GM18907 (cell line): ENCODE data around the gene MAMLD1.

ENCODE experiments used
- ATAC-seq: cut with Tn5 transposase; IDR thresholded peaks from one replicate; pipeline ENCODE4 v1.9.1; 2021; ENCODE audit warnings: mild to moderate bottlenecking, moderate library complexity; ENCODE audit not compliant: unreplicated experiment

Gene MAMLD1

DNA sequence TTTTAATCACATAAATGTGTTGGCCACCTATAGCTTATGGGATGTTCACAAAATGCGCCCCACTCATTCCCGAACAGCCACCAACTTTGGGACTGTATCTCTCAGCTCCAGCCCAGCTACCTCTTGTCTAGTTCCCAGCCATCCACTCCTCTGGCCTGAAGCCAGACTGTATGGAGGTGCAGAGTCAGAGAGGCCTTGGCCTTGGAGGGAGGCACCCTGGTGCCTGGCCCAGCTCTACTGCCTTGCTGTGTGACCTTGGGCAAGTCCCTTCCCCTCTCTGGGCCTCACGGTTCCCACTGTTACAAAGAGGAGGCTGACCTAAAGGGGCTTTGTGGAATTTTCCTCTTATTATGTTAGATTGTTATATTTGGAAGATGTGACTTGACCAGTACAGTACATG is 13.9 kb downstream of the MAMLD1 start:
- no peak for ATAC-seq

DNA sequence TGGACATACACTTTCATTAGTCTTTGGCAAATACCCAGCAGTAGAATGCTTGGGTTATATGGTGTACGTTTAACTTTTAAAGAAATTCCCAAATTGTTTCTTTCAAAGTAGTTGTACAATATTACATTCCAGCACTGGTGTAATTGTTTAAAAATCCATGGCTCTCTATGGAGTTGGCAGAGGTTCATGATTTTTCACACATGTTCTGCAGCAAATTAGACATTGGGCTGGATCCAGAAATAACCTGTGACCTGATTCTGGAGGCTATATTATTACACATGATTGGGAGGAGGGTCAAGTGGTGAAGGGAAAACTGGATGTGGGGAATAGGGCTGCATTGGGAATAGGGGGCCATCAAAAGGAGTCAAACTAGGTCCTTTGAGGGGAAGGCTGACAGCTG is 41.9 kb downstream of the MAMLD1 start:
- no peak for ATAC-seq

- no peak for ATAC-seq
Measured at GRCh38 chrX:150405576-150405975, 42.5 kb downstream of the MAMLD1 start.

DNA sequence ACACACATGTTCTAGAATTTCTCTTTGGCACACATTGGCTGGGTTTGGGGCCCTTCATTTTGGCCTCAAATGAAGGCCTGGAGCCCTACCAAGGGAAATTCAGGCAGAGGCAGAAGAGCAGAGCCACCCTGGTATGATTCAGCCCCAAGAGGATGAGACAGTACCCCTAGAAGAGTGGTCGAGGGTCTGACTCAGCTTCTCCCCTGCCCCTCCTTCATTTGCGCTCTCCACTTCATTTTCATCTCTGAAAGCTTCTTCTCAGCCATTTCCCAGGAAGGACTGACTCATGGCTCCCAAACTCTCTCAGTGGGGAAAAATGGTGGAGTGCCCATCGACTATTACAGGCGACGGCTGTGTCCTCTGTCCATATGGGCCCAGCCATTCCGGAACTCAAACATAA is 43.5 kb downstream of the MAMLD1 start:
- ATAC-seq: no peak

DNA sequence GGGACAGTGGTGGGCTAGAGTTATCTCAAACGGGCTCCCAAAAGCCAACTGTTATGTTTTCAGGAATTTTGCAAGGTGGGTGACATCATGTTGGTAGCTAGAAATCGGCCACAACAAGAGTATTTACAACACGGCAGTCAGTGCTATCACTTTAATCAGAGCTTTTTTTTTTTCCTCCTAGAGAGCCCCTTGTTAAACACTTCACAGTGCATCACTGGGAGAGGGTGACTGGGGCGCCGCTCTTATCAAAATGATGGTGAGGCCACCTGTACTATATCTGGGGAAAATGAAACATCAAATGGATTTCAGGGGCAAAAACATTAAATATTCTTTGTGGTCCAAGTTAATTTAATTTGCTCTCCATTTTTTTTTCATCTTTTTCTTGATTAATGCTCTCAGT is 44.9 kb downstream of the MAMLD1 start:
- no peak for ATAC-seq

DNA sequence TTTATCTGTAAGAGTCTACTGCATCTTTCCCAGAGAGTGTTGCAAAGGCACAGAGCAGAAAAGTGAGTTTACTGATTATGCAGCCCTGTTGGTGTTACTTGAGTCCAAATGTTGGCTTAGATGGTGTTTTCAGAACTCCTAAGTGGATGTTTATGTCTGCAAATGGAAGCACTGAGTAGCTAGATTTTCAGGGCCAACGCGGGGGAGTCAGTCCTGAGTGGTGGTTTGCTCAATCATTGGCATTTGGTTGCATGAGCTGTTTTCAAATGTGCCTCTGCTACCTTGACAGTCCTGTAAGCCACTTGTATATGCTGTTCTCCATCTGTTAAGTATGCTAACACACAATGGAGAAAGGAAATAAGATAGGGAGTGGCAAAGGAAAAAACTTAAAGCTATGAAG is 45.4 kb downstream of the MAMLD1 start:
- ATAC-seq: no peak

DNA sequence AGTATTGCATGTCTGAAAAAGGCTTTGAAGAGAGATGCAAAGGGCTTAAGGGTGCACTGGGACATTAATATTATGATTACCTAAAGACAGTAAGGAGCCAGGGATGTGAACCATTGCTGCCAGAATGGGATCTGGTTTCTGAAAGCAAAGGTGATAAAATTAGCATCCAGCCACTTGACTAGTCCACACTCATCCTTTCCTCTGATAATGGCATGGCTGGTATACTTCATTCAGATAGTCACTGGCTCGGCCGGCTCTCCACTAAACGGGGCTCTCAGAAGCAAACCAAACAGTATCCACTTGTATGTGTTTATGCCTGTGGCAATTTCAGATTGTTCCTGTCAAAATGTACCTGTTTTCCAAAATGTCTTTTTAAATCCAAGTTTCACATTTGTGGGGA is 46.4 kb downstream of the MAMLD1 start:
- no peak for ATAC-seq

DNA sequence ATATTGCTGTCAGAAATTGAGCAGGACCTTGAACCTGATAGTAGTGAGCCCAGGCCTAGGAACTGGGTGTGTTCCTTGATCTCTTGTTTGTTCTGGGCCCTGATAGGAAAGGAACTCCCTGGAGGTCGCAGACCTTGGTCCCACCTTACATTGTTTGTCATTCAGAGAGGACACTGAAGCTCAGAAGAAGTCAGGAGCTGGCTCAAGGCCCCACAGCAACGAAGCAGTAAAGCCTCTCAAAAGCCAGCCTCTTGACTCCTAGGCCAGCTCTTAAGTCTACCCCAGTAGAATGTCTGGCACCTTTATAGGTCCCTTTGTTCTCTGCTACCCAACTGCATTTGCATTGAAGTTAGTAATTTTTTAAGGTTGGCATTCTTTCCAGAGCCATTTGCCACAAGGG is 46.8 kb downstream of the MAMLD1 start:
- no peak for ATAC-seq

- ATAC-seq: no peak
Measured at GRCh38 chrX:150410513-150410912, 47.4 kb downstream of the MAMLD1 start.

- ATAC-seq: no peak
Measured at GRCh38 chrX:150411656-150412055, 48.5 kb downstream of the MAMLD1 start.

DNA sequence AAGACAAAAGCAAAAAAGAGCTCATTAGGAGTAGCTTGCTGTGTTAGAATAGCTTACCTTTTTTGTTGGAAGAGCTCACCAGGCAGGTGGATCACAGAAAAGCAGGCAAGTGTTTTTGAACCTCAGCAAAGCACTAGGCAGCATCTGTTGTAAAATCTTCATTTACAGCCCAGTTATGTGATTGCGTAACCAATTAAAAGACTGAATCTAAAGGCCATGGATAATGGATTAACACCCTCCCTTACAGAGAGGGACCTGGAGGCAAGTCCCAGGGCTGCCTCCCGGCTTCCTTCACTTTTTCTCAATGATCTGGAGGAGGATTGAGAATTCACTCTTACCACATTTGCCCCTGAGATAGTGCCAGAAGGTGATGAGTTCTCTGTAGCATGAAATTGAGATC is 51.1 kb downstream of the MAMLD1 start:
- no peak for ATAC-seq

DNA sequence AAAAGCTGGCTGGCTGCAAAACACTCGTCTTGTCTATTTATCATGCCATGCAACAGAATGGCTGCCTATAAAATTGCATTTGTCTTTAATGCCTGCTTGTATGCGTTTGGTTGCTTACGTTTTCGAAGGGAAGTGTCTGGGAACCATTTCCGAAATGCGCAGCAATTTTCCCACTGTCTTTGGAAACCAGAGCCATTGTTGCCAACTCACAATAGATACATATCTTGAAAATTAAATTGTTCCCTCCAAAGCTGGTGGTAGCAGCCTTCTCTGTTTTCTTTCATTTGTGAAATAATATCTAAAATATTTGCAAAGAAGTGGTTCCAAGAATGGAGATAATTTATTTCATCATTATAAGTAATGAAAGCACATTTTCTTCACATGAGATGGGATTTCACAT is 53.4 kb downstream of the MAMLD1 start:
- ATAC-seq: no peak

- ATAC-seq: no peak
Measured at GRCh38 chrX:150421816-150422215, 58.7 kb downstream of the MAMLD1 start.

DNA sequence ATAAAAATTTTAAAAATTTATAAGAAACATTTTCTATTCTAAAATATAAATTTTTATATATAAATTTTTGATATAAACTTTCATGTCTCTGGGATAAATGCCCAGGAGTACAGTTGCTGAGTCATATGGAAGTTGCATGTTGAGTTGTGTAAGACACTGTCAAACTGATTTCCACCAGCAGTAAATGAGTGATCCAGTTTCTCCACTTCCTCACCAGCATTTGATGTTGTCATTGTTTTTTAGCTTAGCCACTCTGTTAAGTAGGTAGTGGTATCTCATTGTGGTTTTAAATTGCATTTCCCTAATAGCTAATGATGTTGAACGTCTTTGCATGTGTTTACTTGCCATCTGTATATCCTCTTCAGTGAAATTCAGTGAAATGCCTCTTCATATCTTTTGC is 66.5 kb downstream of the MAMLD1 start:
- ATAC-seq: no peak

- no peak for ATAC-seq
Measured at GRCh38 chrX:150436195-150436594, 73.1 kb downstream of the MAMLD1 start.

DNA sequence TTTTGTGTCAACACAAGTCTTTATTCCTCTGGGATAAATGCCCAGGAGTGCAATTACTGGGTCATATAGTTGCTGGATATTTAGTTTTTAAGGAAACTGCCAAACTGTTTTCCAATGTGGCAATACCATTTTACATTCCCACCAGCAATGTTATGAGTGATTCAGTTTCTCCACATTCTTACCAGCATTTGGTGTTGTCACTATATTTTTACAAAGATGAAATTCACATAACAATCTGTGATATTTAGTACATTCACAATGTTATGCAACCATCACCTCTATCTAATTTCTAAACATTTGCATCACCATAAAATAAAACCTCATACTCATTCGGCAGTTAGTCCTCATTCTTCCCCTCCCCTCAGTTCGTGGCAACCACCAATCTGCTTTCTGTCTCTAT is 75.0 kb downstream of the MAMLD1 start:
- ATAC-seq: no peak

DNA sequence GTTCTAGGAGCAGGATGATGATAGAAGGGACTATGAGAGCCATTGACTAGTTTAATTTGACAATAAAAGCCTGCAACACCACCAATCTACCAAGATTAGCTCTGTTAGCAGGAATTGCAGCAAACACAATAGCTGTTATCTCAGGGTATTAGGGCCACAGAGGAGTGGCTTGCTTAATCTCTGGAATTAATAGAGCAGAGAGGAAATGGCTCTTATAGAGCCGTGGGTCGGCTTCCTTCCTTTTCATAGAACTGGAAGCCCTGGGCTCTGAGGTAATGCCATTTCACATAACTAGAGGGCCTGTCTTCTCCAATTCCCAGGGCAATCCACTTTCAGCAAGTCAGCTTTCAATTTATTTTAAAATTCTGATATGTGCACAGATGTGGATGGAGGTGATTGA is 83.0 kb downstream of the MAMLD1 start:
- no peak for ATAC-seq

GRCh38 chrX:150446995-150447394 is 83.9 kb downstream of the MAMLD1 start:
- ATAC-seq: no peak

DNA sequence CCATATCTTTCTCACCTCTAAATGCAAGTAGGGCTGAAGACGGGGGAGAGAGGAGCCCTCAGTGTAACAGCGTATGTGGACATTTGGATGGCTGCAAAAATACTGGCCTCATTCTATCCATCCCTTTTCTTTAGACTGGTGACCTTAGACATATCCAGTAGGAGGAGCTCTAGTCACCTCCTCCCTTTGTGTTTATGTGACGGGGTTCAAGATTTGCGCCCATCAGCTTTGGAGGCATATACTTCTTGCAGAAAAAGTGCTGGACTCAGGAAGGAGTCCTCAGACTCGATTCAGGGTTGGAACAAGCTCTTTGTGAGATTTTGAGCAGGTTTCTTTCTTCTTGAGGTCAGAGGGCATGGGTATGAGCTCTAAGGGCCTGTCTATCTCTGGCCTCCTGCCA is 86.2 kb downstream of the MAMLD1 start:
- no peak for ATAC-seq

DNA sequence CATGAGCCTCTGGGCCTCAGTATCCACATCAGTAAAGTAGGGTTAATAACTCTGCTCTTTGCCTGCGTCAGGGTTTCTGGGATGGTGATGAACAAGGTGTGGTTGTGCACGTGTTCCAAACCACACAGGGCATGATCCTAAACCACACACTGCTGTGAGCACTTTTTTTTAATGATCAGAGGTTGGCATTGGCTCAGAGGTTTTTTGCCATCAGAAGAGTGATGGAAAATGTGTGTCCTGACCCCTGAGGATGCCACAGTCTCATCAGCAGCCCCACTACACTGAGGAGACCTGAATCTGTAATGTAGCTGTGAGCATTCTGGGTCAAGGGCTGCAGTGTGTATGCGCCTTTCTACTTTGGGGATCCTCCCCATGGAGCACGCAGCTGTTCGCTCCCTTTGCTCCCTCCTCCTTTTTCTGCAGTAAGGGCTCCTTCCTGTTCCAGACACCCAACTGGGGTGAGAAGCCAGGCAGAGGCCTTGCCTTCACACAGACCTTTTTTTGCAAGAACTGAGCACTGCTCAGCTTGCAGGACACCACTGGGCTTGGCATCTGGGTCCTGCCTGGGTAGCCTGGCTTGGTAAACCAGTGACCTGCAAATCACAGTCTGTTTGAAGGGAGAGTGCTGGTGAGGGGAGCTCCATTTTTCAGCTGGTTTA is 87.5 kb downstream of the MAMLD1 start:
- no peak for ATAC-seq

DNA sequence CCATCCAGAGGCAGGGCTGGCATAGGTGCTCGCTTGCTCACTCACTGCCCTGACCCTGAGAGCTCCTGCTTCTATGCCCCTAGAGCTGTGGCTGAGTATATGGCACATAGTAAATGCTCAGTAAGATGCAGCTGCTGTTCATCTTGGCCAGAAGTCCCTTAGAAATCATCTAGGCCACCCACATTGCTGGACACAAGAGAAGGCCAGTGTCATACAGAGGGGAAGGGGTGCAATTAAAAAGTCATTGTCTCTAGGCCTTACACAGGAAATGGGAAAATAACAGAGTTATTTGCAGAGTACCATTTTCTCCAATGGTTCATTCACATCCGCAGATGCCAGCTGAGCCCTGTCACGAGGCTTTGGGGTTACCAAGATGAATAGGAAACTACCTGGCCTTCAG is 88.8 kb downstream of the MAMLD1 start:
- no peak for ATAC-seq

- no peak for ATAC-seq
Measured at GRCh38 chrX:150454083-150454482, 91.0 kb downstream of the MAMLD1 start.

GRCh38 chrX:150454508-150455214 is 91.5 kb downstream of the MAMLD1 start:
- ATAC-seq: no peak
